ENCODE results near the gene MIB1. TPM values are rescaled to one million over a fixed set of nuclear protein-coding genes. Genes with fewer than 3 reads are reported as not detected.
A peak's percentile ranks its signal among the peaks of the same experiment; 100 is the strongest.

MIB1 gene
- total RNA-seq, 1 donor = 71.2 TPM

GRCh38 chr18:21826641-21827302, 86.2 kb downstream of the MIB1 start:
- TF ChIP-seq, protein P1, sequence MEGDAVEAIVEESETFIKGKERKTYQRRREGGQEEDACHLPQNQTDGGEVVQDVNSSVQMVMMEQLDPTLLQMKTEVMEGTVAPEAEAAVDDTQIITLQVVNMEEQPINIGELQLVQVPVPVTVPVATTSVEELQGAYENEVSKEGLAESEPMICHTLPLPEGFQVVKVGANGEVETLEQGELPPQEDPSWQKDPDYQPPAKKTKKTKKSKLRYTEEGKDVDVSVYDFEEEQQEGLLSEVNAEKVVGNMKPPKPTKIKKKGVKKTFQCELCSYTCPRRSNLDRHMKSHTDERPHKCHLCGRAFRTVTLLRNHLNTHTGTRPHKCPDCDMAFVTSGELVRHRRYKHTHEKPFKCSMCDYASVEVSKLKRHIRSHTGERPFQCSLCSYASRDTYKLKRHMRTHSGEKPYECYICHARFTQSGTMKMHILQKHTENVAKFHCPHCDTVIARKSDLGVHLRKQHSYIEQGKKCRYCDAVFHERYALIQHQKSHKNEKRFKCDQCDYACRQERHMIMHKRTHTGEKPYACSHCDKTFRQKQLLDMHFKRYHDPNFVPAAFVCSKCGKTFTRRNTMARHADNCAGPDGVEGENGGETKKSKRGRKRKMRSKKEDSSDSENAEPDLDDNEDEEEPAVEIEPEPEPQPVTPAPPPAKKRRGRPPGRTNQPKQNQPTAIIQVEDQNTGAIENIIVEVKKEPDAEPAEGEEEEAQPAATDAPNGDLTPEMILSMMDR (IDR thresholded peaks at IDR 0.05; ENCODE audit: insufficient read depth, low read depth, low read length) = no peak
- H3K4me3 ChIP-seq (ENCODE audit: low read depth, low read length) = no peak overlapping the region
- no peak for DNase-seq (ENCODE audit: low read depth)

DNA sequence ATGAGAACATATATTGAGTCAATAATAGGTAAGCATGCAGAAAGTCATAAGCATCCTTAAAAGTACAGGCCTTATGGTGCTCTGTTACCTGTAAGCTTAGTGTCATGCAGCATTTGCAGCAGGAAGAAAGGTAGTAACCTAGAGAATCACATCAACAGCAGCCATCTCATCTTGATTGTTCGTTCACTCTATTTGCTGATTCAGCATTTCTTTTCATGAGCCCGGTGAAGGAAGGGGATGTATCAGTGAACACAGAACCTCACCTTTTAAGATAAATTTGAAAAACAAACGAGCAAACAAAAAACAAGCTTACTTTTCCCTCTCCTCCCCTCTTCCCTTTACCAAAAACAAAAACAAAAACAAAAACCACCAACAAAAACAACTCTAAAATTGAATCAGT, 89.9 kb downstream of the MIB1 start:
- no peak for DNase-seq (ENCODE audit: low read depth)
- no peak overlapping the region for H3K4me3 ChIP-seq (ENCODE audit: low read depth, low read length)
- TF ChIP-seq, protein P1 (IDR thresholded peaks at IDR 0.05; ENCODE audit: insufficient read depth, low read depth, low read length) = no peak

DNA sequence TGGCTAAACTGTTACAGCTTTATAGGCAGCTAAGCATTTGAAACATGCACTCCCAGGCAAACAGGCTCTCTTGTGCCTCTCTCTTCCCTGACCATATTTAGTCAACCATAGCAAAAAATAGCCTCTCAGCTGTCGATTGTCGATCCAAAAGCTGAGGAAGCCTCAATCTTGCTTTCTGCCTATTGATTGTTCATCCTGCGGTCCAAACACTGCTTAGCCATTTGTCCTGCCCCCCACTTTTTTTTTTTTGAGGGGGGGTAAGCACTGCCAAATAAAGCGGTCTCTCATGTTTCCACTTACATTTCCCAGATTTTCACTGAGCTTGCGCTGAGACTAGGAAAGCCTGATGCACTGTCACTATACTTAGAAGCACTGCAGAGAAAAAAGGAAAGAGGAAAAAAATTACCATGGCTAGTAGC, 90.8 kb downstream of the MIB1 start:
- peak; percentile 56 for DNase-seq (ENCODE audit: low read depth)
- no peak overlapping the region for H3K4me3 ChIP-seq (ENCODE audit: low read depth, low read length)
- TF ChIP-seq, protein P1 (IDR thresholded peaks at IDR 0.05; ENCODE audit: insufficient read depth, low read depth, low read length) = no peak

GRCh38 chr18:21833604-21834298, 93.2 kb downstream of the MIB1 start:
- no peak overlapping the region for H3K4me3 ChIP-seq (ENCODE audit: low read depth, low read length)
- no peak for DNase-seq (ENCODE audit: low read depth)
- TF ChIP-seq, protein P1 (IDR thresholded peaks at IDR 0.05; ENCODE audit: insufficient read depth, low read depth, low read length) = no peak

GRCh38 chr18:21834299-21834660, 93.7 kb downstream of the MIB1 start:
- TF ChIP-seq, protein P1 (IDR thresholded peaks at IDR 0.05; ENCODE audit: insufficient read depth, low read depth, low read length) = no peak
- no peak for DNase-seq (ENCODE audit: low read depth)
- no peak overlapping the region for H3K4me3 ChIP-seq (ENCODE audit: low read depth, low read length)

GRCh38 chr18:21841570-21841969, 101.0 kb downstream of the MIB1 start:
- DNase-seq (ENCODE audit: low read depth) = no peak
- TF ChIP-seq, protein P1 (IDR thresholded peaks at IDR 0.05; ENCODE audit: insufficient read depth, low read depth, low read length) = no peak
- H3K4me3 ChIP-seq (ENCODE audit: low read depth, low read length) = no peak overlapping the region
